NCI-H1694 treated with DMSO at 0.1 percent for 48 hours (cell line): ENCODE data around the gene MYOCOS.

Experiments
- DNase-seq: peaks from one replicate; lab custom pipeline; 2025; lab: John Stamatoyannopoulos, UW

The MYOCOS gene

DNA sequence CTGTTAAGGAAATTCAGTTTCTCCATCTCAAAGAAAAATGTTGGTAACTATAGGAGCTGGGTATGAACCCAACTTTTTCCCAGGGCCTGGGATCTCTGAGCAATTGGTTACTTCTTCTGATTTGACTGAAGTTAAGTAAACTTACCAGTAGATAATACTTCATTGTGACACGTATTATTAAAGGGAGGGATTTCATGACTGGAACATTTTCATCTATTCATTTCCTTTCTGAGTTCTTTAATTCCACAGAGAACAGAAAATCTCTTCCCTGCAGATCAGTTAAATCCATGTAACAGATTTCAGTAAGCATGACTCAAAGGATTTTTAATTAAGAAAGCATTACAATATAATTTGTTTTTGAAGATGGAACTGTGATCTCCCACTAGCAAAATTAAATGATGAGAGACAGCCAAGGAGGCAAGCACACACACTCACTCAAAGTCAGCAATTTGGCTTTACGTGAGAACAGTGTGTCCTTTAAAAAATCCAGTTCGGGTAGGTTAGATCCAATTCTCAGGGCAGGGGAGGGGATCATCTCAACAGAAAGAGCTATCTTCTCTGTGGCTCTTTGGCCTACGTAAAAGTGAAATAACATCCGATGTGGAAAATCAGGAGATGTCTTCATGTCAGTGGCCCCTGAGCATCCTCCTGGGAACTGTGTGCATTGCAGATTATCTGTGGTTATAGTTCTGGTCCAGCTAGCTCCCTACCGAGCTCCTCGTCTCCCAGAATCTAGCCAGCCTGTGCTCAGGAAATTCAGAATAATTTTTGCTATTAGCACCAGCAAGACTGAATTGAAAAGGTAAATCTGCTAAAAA lies 41.2 kb downstream of the MYOCOS start:
- DNase-seq: no peak

DNA sequence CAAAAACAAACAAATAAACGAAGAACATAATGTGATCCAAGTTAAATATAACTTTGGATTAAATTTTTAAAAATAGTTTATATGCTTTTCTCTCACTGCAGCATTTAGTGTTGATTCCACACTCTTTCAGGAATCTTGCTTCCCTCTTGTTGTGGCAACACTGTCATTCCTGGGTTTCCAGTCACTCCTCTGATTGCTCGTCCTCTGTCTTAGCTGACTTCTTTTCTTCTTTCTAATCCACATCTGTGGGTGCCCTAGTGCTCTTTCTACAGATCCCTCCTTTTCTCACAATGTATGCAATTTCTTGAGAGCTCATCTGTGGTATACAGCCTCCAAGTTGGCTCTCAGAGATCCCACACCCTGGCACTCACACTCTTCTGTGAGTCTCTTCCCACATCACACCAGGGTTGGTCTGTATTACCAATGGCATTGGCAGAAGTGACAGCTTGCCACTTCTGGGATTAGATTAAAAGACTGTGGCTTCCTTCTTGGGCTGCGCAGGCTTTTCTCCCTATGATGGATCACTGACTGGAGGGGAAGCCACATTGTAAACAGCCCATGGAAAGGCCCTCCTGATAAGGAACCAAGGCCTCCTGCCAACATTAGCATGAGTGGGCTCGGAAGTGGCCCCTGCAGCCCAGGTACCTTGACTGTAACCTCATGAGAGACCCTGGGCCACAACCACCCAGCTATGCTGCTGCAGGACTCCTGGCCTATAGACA lies 42.0 kb downstream of the MYOCOS start:
- DNase-seq: no peak

DNA sequence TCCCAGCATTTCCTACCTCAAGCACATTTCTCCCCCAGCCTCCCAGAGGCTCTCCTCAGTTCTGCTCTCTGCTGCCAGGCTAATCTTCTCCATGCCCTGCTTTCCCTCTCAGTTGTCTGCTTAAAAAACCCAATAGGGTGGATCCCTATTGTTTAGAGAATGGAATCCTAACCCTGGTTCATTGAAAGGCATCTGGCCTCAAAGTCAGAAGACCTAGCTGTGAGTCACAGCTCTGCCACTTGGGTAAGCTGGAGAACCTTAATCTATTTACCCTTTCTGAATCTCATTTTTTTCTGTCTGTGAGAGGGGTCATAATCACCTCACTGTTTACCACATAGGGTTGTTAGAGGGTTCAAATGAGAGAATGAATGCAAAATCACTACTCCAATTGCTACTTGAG lies 42.9 kb downstream of the MYOCOS start:
- no peak for DNase-seq

DNA sequence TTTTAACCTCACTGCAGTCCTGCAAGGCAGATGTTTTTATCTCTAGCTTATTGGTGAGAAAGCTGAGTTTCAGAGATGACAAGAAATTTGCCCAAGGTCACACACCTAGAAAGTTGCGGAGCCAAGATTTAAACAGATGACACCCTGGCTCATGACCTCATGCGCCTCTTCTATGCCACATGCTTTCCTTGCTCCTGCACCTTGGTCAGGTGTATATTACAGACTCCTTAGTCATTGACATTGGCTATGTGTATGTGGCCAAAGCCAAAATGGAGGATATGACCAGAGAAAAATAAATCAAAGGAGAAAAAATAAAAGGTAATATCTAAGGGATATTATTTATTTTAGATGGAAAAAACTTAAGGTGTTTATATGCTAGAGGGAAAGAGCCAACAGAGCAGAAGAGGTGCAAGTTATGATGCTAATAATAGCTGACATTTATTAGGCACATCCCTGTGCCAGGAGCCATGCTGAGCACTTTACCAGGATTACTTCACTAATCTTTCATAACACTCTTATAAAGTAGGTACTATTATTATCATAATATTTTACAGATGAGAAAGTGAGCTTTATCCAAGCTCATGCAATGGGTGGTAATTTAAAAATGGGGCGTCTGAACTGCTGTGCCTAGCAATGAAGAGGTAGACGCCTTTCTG lies 44.2 kb downstream of the MYOCOS start:
- no peak for DNase-seq

DNA sequence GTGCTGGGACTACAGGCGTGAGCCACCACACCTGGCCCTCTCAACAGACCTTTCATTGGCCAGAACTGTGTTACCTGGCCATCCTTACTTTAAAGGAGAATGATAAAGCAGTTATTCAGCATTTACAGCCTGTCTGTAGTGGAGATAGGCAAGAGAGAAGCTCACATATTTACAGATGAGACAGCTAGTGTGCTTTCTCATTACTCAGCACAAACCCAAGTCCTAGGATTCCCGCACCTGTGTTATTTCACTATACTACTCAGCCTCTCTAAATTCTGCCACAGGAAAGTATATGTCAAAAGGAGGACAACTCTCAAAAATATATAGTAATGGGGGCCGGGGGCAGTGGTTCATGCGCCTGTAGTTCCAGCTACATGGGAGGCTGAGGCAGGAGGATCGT lies 46.3 kb downstream of the MYOCOS start:
- no peak for DNase-seq

DNA sequence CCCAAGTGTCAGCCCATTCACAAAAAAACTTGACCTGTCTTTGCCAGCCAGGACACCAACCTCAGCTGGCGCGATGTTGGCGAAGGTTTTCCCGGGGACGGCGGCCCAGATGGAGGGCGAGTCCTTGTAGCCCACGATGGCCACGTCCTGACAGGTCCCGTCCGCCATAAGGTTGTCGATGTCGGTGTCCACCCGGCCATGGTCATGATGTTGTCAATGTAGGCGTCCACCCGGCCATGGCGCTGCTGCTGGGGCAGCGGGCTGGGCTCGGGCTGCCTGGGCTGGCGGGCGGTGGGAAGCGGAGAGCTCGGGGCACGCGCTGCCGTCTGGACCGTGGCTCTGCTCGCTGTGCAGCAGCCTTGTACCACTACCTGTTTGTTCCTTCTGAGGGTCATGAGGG lies 48.7 kb downstream of the MYOCOS start:
- no peak for DNase-seq

DNA sequence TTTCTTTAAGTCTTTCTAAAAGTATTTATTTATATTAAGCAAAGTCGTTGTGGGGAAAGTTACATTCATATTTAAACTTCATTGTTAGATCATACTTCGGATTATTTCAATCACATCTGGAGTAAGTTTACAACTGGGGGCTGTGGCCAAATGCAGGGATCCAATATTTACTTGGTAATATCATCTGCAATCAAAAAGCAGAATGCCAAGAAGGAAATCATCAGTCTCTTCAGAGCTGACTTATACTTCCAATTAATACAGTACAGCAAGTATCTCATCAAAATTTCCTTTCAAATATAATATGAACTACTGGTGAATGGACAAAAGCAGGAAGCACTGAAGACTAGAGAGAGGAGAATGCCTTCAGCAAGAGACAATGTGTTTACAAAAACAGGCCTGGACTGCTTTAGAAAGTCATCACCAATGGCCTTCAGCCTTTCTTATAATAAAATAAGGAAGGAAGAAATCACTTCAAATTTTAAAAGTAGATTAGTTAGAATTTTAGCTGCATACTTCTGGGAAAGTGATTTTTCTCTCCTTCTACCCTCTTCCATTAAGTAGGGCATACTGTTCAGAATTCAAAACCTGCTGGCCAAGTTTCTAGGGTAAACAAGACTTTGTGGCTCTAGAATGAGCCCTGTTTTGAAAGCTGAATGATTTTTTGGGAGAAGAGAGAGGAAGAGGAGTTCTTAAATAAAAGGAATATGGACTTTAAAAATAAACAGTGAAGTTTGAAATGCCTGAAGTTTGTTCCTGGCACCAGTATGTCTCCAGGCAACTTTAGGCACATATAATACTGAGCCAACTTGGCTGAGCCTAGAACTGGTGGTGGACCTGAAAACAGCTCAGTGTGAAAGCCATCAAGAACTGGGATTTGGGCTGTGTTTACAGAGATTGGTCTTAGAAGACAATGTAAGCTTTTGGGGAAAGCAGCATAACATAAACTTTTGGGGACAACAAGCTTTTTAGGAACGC lies 52.7 kb downstream of the MYOCOS start:
- no peak for DNase-seq
